GM18519 (cell line): Measurements from ENCODE around the gene IQCN.
"Not testable (repeated sequence)": the region's sequence is repeated elsewhere in the genome, so short reads cannot be mapped to it uniquely, and the experiment has no call there.

Experiments
- ATAC-seq: cut with Tn5 transposase; IDR thresholded peaks from one replicate; pipeline ENCODE4 v1.9.1; 2021; ENCODE audit warnings: mild to moderate bottlenecking, moderate library complexity; ENCODE audit not compliant: unreplicated experiment, low FRiP score

Gene IQCN

DNA sequence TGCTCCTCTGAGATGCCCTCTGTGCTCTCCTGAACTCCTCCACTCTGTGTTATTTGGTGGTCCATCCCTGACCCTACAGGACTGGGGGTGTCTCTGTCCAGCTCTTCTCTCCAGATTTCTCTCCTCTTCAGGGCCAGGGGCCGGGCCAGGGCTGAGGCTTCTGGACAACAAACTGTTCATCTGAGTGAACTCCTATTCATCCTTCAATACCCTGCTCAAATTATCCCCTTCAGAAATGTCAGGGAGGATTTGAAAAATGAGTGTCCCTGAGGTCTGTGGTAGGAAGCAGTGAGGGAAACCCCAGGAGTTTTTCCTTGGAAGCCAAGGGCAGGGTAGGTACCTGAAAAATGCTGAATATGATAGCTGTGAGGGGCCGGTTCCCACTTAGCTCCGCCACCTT lies 55.7 kb downstream of the IQCN start:
- ATAC-seq, result no peak

DNA sequence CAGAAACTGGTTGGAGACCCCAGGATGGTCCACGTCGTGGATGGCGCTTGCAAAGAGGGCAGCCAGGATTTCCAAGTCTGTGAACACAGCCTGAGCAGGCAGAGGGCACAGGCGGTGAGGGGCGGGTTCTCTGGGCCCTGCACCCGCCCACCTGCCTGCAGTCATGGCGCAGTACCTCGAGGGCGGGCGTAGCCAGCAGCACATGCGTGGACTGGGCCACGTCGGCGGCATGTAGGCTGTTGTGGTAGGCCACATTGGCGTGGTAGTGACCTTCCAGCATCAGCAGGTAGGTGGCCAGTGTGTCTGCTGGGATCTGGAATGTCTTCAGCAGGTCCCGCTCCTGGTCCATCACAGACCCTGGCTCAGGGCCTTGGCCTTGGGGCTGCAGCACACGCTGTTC lies 56.1 kb downstream of the IQCN start:
- ATAC-seq, result no peak

DNA sequence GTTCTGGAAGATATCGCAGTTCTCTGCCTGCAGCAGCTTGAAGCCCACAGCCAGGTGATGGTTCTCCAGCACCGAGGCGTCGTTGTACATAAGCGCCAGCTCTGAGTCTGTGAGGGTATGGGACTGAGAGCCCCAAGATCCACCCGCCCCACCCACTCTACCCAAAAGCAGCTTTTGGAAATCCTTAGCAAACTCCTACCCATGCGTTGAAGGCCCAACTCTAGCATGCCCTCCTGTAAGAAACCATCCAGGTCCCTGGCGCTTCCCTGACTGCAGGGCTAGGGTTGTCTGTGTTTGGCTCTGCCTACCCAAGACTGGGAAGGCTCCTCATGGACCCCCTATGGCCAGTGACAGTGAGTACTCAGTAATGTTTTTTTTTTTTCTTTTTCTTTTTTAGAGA lies 57.5 kb downstream of the IQCN start:
- ATAC-seq, result no peak

DNA sequence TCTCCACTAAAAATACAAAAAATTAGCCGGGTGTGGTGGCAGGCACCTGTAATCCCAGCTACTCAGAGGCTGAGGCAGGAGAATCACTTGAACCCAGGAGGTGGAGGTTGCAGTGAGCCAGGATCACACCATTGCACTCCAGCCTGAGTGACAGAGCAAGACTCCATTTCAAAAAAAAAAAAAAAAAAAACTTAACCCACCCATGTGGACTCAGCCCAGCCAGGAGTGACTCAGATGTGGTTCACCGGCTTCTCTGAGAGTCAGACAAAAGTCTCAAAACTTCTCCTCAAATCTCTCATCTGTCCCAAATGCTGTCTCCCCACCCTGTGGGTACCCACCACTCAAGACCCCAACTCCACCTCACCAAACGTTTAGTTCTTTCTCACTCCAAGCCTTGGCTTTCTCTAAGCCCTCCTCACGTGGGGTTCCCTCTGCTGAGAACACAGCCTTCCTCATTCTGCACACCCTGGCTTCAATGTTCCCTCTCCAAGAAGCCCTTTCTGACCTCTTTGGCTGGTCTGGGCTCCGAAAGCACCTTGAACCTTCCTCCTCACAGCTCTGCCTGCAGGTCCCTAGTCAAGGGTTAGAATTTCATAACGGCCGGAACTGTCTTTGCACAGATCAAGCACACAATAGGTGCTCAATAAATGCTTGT lies 59.3 kb downstream of the IQCN start:
- no peak for ATAC-seq

DNA sequence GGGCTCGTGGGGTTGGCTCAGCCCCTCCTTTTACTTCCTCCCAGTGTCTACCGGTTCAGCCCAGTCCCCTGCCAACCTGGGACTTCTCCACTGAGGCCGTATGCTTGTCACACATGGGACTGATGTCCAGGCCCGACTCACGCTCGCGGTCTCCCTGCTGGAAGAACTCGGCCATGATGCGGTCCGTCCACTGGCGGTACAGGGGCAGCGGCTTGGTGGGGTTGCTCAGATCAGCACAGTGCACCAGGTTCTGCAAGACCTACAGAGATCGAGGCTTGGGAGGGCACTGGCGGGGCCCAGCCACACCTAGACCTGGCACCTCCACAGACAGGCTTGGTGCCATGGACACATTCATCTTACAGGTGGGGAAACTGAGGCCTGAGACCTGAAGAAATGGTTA lies 62.6 kb downstream of the IQCN start:
- ATAC-seq, result no peak

DNA sequence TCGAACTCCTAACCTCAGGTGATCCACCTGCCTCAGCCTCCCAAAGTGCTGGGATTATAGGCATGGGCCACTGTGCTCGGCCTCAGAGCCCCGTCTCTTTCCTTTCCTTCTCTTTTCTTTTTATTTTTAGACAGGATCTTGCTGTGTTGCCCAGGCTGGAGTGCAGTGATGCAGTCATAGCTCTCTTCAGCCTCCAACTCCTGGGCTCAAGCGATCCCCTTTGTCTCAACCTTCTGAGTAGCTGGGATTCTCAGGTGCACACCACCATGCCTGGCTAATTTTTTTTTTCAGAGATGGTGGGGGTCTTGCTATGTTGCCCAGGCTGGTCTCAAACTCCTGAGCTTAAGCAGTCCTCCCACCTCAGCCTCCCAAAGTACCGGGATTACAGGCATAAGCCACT lies 64.3 kb downstream of the IQCN start:
- ATAC-seq, result not testable (repeated sequence)

DNA sequence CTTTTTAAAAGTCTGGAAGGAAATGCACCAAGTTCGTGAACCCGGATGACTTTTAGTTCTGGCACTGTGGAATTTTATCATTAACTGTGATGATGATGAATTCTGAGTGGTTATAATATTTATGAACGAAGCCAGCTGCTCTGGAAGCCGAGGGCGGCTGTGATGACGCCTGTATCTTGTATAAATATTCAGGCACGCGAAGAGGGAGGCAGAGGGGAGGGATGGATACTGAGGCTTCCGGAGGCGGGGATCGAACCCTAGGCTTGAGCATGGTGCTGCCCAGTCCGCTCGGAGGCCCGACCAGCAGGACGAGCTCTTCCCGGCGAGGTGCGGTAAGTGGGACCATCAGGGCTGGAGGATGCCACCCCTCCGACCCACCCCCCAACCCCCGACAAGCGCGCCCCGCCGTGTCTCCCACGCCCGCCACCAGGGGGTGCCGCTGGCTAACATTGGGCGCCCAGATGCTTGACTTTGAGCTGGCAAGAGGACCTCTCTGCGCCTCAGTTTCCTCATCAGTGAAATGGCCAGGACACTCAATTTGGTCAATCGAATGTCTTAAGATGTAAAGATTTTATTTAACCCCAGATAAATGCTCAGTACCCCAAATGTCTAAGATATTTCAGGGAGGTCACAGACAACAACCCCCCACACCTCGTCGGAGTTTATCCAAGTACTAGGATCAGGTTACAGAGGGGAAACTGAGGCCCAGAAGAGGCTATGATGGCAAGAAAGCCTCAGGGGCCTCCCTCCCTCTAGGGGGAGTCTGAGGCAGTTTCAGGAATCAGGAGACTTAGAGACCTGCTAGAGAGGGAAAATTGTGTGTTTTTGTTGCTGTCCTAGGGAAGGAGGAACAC lies 65.9 kb downstream of the IQCN start:
- ATAC-seq, result no peak
